GM21367 (cell line): Measurements from ENCODE around the gene ATP11A.

Source experiments
- ATAC-seq: cut with Tn5 transposase; IDR thresholded peaks from one replicate; pipeline ENCODE4 v1.9.1; 2021; ENCODE audit not compliant: unreplicated experiment

ATP11A gene

DNA sequence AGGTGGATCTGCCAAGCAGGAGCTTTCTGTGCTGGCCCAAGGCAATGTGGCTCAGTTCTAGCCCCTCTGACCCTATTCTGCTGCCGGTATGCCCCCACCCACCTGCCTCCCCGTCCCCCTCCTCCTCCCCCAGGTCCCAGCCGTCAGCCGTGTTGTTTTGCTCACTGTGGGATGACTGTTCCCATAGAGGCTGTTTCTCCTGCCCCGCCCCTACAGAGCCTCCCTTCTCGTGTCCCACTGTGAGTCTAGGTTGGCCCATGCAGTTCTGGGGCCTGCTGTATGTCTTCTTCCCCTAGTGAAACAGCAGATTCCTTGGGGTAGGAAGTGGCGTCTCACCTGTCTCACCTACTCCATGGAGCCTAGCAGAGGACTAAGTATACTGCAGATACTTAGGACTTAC, 48.8 kb downstream of the ATP11A start:
- no peak for ATAC-seq

DNA sequence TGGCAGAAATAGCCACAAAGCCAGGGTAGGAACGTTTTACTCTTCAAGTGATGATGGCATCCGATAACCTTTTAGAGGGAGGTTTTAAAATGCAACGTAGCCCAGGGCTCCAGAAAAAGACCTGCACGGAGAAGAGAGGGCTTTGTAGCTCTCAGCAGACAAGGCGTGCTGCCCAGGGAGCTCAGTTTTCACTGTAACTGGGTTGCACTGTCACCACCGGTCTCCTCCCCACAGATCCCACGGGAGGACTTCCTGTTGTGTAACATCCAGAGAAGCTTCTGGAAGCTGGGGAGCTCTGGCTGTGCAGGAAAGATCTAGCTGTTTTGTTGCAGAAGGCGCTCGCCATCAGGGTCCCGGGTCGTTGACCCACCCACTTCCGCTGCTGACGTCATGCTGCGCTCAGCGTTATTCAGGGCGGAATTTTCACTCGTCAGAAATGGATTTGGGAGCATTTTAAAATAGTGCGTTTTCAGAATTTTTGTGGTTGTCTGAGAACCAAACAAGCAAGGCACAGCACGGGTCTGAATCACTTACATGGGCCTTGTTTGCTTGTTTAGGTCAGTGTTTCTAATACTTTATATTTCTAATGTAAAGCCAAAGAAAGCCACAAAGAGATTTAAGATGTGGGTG, 50.8 kb downstream of the ATP11A start:
- ATAC-seq: no peak

- ATAC-seq: no peak
Observed at GRCh38 chr13:112741185-112741755, 51.4 kb downstream of the ATP11A start.

- ATAC-seq: no peak
Observed at GRCh38 chr13:112741835-112742570, 52.2 kb downstream of the ATP11A start.

- ATAC-seq: no peak
Observed at GRCh38 chr13:112742583-112742982, 52.7 kb downstream of the ATP11A start.

- ATAC-seq: no peak
Observed at GRCh38 chr13:112743451-112744167, 53.8 kb downstream of the ATP11A start.

DNA sequence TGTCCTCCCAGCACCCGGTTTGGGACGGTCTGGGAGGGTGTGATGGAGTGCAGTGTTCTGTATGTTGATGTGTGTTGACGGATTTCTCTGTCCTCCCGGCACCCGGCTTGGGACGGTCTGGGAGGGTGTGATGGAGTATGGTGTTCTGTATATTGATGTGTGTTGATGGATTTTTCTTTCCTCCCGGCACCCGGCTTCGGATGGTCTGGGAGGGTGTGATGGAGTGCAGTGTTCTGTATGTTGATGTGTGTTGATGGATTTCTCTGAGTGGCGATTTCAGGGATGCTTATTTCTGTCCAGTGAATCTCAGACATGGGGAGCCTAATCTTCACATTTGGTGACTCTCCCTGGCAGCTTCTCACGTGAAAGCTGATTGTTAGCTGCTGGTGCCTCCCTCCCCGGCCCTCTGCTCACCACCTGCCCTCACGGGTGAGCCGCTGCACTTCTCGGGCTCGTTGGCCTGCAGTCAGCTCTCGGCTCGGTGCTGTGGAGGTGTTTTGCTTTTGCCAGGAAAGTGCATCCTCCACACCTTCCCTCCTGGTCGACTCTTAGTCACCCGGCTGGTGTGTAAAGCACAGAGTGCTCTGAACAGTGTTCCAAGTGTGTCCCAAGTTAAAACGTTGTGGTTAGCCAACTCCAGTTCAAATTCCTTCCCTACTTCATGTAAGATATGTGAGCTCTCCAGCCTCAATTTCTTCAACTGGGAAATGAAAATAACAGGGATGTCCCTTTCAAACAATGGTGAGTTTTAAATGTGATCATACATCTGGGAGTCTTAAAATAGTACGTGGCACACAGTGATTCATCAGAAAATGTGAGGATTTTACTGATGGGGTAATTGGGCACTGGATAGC, 54.6 kb downstream of the ATP11A start:
- no peak for ATAC-seq

- no peak for ATAC-seq
Observed at GRCh38 chr13:112746044-112746443, 56.2 kb downstream of the ATP11A start.

- ATAC-seq: no peak
Observed at GRCh38 chr13:112747256-112747655, 57.4 kb downstream of the ATP11A start.

GRCh38 chr13:112748947-112749735, 59.3 kb downstream of the ATP11A start:
- no peak for ATAC-seq

GRCh38 chr13:112750570-112750969, 60.7 kb downstream of the ATP11A start:
- no peak for ATAC-seq

DNA sequence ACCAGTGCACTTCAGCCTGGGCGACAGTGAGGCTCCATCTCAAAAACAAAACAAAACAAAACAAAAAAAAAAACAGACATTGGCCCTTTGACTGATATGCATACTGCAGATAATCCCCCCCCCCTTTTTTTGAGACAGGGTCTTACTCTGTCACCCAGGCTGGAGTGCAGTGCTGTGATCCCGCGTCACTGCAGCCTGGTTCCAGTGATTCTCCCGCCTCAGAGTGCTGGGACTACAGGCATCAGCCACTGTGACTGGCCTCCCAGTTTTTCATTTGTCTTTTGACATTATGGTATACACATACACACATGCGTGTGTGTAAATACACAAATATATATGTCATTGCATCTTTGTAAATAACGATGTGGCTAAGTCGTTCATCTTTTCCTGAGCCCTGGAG, 61.8 kb downstream of the ATP11A start:
- ATAC-seq: no peak

DNA sequence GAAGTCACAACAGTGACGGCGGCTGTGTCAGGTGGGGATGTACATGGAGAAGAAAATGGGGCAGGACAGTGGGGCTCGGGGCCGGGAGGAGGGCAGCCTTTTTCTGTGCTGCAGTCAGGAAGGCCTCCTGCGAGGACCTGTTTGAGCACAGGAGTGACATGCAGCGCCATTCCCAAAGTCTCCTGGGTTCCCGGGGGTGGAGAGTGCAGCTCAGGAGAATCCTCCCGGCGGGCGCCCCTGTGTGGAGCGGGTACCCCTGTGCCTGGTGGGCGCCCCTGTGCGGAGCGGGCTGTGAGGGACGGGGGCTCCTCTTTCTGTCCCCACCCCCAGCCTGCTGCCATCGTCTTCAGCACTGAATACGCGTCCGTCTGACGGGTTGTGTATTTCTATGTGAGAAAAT, 62.4 kb downstream of the ATP11A start:
- ATAC-seq: no peak

DNA sequence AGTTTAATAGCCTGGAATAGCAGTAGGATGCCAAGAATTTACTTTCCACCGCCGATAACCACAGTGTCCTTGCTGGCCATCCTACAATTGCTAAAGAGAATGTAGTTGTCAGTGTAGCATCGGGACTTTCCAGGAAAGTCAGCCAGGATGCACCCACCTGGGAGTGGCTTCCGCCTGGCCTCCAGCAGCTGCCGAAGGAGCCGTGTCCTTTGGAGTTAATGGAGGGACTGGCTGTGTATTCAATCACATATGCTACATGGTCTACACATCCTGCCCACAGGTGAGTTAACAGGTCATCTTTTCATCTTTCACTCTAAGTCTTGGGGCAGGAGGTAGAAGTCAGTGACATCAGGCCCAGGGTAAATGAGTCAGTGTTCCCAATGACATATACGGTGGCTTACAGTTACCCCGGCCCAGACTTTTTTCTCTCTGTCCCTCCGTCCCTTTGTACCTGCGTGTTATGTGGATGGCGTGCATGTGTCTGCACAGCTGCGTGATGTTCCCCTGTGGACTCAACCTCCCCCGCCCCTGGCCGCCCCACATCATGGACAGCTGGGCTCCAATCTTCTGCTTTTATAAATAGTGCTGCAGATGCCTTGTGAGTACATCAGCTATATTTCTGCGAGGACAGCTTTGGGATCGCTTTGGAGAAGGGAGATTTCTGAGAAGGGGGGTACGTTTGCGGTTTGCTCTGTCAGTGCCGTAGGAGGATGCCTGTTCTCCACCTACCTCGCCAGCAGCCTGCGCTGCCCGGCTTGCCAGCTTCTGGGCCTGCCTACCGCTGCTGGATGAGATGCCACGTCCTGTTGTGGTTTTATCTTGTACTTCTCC, 63.1 kb downstream of the ATP11A start:
- no peak for ATAC-seq

GRCh38 chr13:112753833-112754232, 64.0 kb downstream of the ATP11A start:
- ATAC-seq: no peak

- ATAC-seq: no peak
Observed at GRCh38 chr13:112754281-112755025, 64.6 kb downstream of the ATP11A start.

DNA sequence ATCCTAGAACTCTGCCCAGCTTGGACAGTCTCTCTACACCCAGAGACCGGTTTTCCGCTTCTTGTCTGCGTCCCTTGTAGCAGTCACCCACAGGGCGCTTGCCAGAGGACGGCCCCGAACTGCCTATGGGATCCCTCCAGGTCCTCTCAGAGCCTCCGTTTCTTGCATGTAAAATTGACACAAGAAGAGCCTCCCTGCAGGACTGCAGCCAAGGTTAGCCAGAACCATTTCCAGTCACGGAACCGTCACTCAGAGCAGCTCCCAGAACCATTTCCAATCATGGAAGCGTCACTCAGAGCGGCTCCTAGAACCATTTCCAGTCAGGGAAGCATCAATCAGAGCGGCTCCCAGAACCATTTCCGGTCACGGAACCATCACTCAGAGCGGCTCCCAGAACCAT, 65.5 kb downstream of the ATP11A start:
- no peak for ATAC-seq

- no peak for ATAC-seq
Observed at GRCh38 chr13:112756081-112756480, 66.2 kb downstream of the ATP11A start.
